Smooth muscle cell (in vitro differentiated cells): ENCODE results near the gene ADGRL3. TPM values are rescaled to one million over a fixed set of nuclear protein-coding genes. Genes with fewer than 3 reads are reported as not detected.

ENCODE experiments used
- DNase-seq: peaks from one replicate; lab custom pipeline; 2025; ENCODE audit not compliant: unreplicated experiment; lab: John Stamatoyannopoulos, UW
- H2AFZ ChIP-seq: fragments of 200-600 bp; sonication (generic); 2 replicates; pipeline ENCODE4 v1.6.0; 2016; ENCODE audit warnings: antibody characterized with exemption, low read depth, mild to moderate bottlenecking
- H3F3A ChIP-seq: fragments of 200-600 bp; sonication (generic); 2 replicates; pipeline ENCODE4 v1.6.0; 2017; ENCODE audit warnings: antibody characterized with exemption, low read depth
- H3K27ac ChIP-seq: fragments of 200-600 bp; sonication (generic); 2 replicates; pipeline ENCODE4 v1.5.1; 2016; ENCODE audit warnings: low read depth, mild to moderate bottlenecking
- H3K27me3 ChIP-seq: fragments of 200-600 bp; sonication (generic); 2 replicates; pipeline ENCODE4 v1.6.1; 2016; ENCODE audit warnings: low read depth, mild to moderate bottlenecking
- H3K36me3 ChIP-seq: fragments of 200-600 bp; sonication (generic); 2 replicates; pipeline ENCODE4 v1.5.1; 2016; ENCODE audit warnings: low read depth
- H3K4me1 ChIP-seq: fragments of 200-600 bp; sonication (generic); 2 replicates; pipeline ENCODE4 v1.5.1; 2016; ENCODE audit warnings: low read depth
- H3K4me2 ChIP-seq: fragments of 200-600 bp; sonication (generic); 2 replicates; pipeline ENCODE4 v1.6.0; 2016; ENCODE audit warnings: mild to moderate bottlenecking
- H3K4me3 ChIP-seq: fragments of 200-600 bp; sonication (generic); 2 replicates; pipeline ENCODE4 v1.5.1; 2016; ENCODE audit warnings: mild to moderate bottlenecking
- H3K79me2 ChIP-seq: fragments of 200-600 bp; sonication (generic); 2 replicates; pipeline ENCODE4 v1.6.0; 2016; ENCODE audit warnings: low read depth, mild to moderate bottlenecking
- H3K9ac ChIP-seq: fragments of 200-600 bp; sonication (generic); 2 replicates; pipeline ENCODE4 v1.6.0; 2016; ENCODE audit warnings: low read depth
- H3K9me3 ChIP-seq: fragments of 200-600 bp; sonication (generic); replicated peaks from 2 replicates; pipeline ENCODE4 v1.5.1; 2016; ENCODE audit warnings: low read depth
- H4K20me1 ChIP-seq: fragments of 200-600 bp; sonication (generic); 2 replicates; pipeline ENCODE4 v1.6.0; 2016; ENCODE audit warnings: low read depth
- CTCF ChIP-seq: fragments of 200-600 bp; sonication (generic); IDR thresholded peaks from 2 replicates; pipeline ENCODE4 v1.5.1; 2017; ENCODE audit warnings: borderline replicate concordance, mild to moderate bottlenecking, antibody characterized with exemption; ENCODE audit not compliant: insufficient read depth, poor library complexity, severe bottlenecking
- WGBS: methylation state at CpG from one replicate; pipeline ENCODE4 v1.1.7; 2016; ENCODE audit warnings: low lambda C conversion rate; 5-methylcytosine and 5-hydroxymethylcytosine counted together
- polyA plus RNA-seq: library from polyadenylated mRNA; unstranded; fragments of >200 nt; fragmentation: Nextera tagmentation; extraction: Ambion mirVana; gene quantifications from 2 replicates; pipeline ENCODE4 v1.2.1, GENCODE V29; 2016
- total RNA-seq: library from RNA; depleted of rRNA; stranded (reverse); fragments of >200 nt; gene quantifications from 2 replicates; pipeline ENCODE4 v1.2.3, GENCODE V29; 2014

The ADGRL3 gene
- total and polyA plus RNA-seq, 2 experiments from 2014 or later: 2.4 to 9.5 TPM

- H4K20me1 ChIP-seq: no peaks in the 10 kb centered on the region
- WGBS: 71% methylated on average over 6 of the region's 6 CpGs
- no peaks in the 10 kb centered on the region for H3K79me2 ChIP-seq
- no peaks in the 10 kb centered on the region for H3K27me3 ChIP-seq
- H3K4me3 ChIP-seq: no peak overlapping the region
- H3K36me3 ChIP-seq: no peaks in the 10 kb centered on the region
- H3F3A ChIP-seq: no peaks in the 10 kb centered on the region
- H2AFZ ChIP-seq: no peak overlapping the region
- no peak overlapping the region for H3K27ac ChIP-seq
- H3K4me2 ChIP-seq: no peak overlapping the region
- no peak overlapping the region for H3K9ac ChIP-seq
- H3K9me3 ChIP-seq: no peaks in the 10 kb centered on the region
- TF ChIP-seq CTCF: no peak
- no peak for DNase-seq
- H3K4me1 ChIP-seq: no peaks in the 10 kb centered on the region
Observed at GRCh38 chr4:61853041-61853440, 652.9 kb downstream of the ADGRL3 start.

- Histone ChIP-seq H3K9me3 (no peaks in the 10 kb centered on the region), H3F3A (no peaks in the 10 kb centered on the region), H3K4me2 (no peak overlapping the region), H3K4me1 (no peaks in the 10 kb centered on the region), H4K20me1 (no peaks in the 10 kb centered on the region), H3K9ac (no peak overlapping the region), H3K27me3 (no peaks in the 10 kb centered on the region), H3K27ac (no peak overlapping the region), H2AFZ (no peak overlapping the region), H3K36me3 (no peaks in the 10 kb centered on the region), H3K4me3 (no peak overlapping the region), H3K79me2 (no peaks in the 10 kb centered on the region)
- TF ChIP-seq CTCF: no peak
- DNase-seq: no peak
- WGBS: 97% methylated on average over 6 of the region's 6 CpGs
Observed at GRCh38 chr4:61860376-61860775, 660.2 kb downstream of the ADGRL3 start.

GRCh38 chr4:61864286-61864685 lies 664.2 kb downstream of the ADGRL3 start:
- Histone ChIP-seq H3K4me1 (no peaks in the 10 kb centered on the region), H4K20me1 (no peaks in the 10 kb centered on the region), H2AFZ (no peak overlapping the region), H3K36me3 (no peaks in the 10 kb centered on the region), H3K4me3 (no peak overlapping the region), H3K4me2 (no peak overlapping the region), H3K79me2 (no peaks in the 10 kb centered on the region), H3K9me3 (no peaks in the 10 kb centered on the region), H3K27ac (no peak overlapping the region), H3K27me3 (no peaks in the 10 kb centered on the region), H3K9ac (no peak overlapping the region), H3F3A (no peaks in the 10 kb centered on the region)
- TF ChIP-seq CTCF: no peak
- 74% methylated on average over 1 of the region's 1 CpG for WGBS
- DNase-seq: no peak

GRCh38 chr4:61866378-61867030 lies 666.4 kb downstream of the ADGRL3 start:
- DNase-seq: no peak
- H3K27me3 ChIP-seq: no peaks in the 10 kb centered on the region
- 73% methylated on average over 4 of the region's 4 CpGs for WGBS

More at GRCh38 chr4:61866378-61867030, 666.4 kb downstream of the ADGRL3 start:
- no peaks in the 10 kb centered on the region for H3K36me3 ChIP-seq
- H3K9me3 ChIP-seq: no peaks in the 10 kb centered on the region
- H3K9ac ChIP-seq: no peak overlapping the region
- no peak overlapping the region for H3K27ac ChIP-seq
- no peak overlapping the region for H2AFZ ChIP-seq
- no peak overlapping the region for H3K4me2 ChIP-seq
- no peaks in the 10 kb centered on the region for H4K20me1 ChIP-seq
- no peaks in the 10 kb centered on the region for H3F3A ChIP-seq
- no peak overlapping the region for H3K4me3 ChIP-seq
- H3K79me2 ChIP-seq: no peaks in the 10 kb centered on the region
- H3K4me1 ChIP-seq: no peaks in the 10 kb centered on the region
- no peak for TF ChIP-seq CTCF
